HepG2 (cell line): ENCODE measurements around the gene USP19. TPM values are rescaled to one million over a fixed set of nuclear protein-coding genes. Genes with fewer than 3 reads are reported as not detected.

Experiments
- FOXO4 ChIP-seq: sonication (generic); formaldehyde crosslinking; conservative IDR thresholded peaks from 2 replicates; pipeline ENCODE4 v1.8.1; 2023; ENCODE audit warnings: missing genetic modification reagents
- HNRNPH1 ChIP-seq: fragments of 200-400 bp; formaldehyde crosslinking; optimal IDR thresholded peaks from 2 replicates; pipeline ENCODE3; 2017; ENCODE audit warnings: mild to moderate bottlenecking, low read depth, low read length
- HOXA5 ChIP-seq: sonication (generic); formaldehyde crosslinking; IDR thresholded peaks from 2 replicates; pipeline ENCODE4 v1.4.0; 2020; ENCODE audit warnings: missing genetic modification reagents
- HOXD1 ChIP-seq: sonication (generic); formaldehyde crosslinking; IDR thresholded peaks from 2 replicates; pipeline ENCODE4 v1.5.0; 2020; ENCODE audit warnings: missing genetic modification reagents
- MAF1 ChIP-seq: sonication (generic); formaldehyde crosslinking; IDR thresholded peaks from 2 replicates; pipeline ENCODE4 v1.5.0; 2020; ENCODE audit warnings: missing genetic modification reagents, borderline replicate concordance
- RAD21 ChIP-seq: fragments of 450-650 bp; formaldehyde crosslinking; IDR thresholded peaks from 2 replicates; pipeline ENCODE4 v1.5.0; 2020; ENCODE audit warnings: mild to moderate bottlenecking
- SMAD9 ChIP-seq: sonication (generic); formaldehyde crosslinking; IDR thresholded peaks from 2 replicates; pipeline ENCODE4 v1.5.1; 2020; ENCODE audit warnings: mild to moderate bottlenecking, missing genetic modification reagents
- ZBTB2 ChIP-seq: sonication (generic); formaldehyde crosslinking; IDR thresholded peaks from 2 replicates; pipeline ENCODE4 v1.8.0; 2022; ENCODE audit warnings: low read depth, missing genetic modification reagents
- ZNF136 ChIP-seq: sonication (generic); formaldehyde crosslinking; IDR thresholded peaks from 2 replicates; pipeline ENCODE4 v1.8.1; 2022; ENCODE audit warnings: low read depth, mild to moderate bottlenecking, moderate library complexity, missing genetic modification reagents
- ZNF256 ChIP-seq: sonication (generic); formaldehyde crosslinking; conservative IDR thresholded peaks from 2 replicates; pipeline ENCODE4 v1.4.0; 2020; ENCODE audit warnings: missing genetic modification reagents
- ZNF510 ChIP-seq: sonication (generic); formaldehyde crosslinking; IDR thresholded peaks from 2 replicates; pipeline ENCODE4 v1.4.0; 2020; ENCODE audit warnings: low read depth, mild to moderate bottlenecking, missing genetic modification reagents
- ZNF773 ChIP-seq: sonication (generic); formaldehyde crosslinking; IDR thresholded peaks from 2 replicates; pipeline ENCODE4 v1.4.0; 2020; ENCODE audit warnings: missing genetic modification reagents, borderline replicate concordance
- polyA plus RNA-seq, 8 experiments: library from polyadenylated mRNA; depleted of rRNA in 3 of 8; stranded (reverse) in 7 of 8; unstranded in 1 of 8; fragments of >200 nt; fragmentation: Illumina TruSeq in 4 of 8; extraction: Trizol in 4 of 8; gene quantifications; 2 replicates each; pipeline versions ENCODE4 v1.2.1 to v1.2.3, GENCODE V29; 2011 to 2016; ENCODE audit warnings: low read depth in 4 of 8, missing spikeins in 1 of 8, mixed read lengths in 1 of 8; ENCODE audit not compliant: insufficient read depth in 1 of 8
- total RNA-seq, 5 experiments: library from RNA; depleted of rRNA; stranded (reverse); fragments of >200 nt; fragmentation: Illumina TruSeq; extraction: Trizol; gene quantifications; 2 replicates each; pipeline ENCODE4 v1.2.3, GENCODE V29; 2016; ENCODE audit warnings: low read depth in 1 of 5
- TF ChIP-seq, protein P1 (sequence below): sonication (generic); formaldehyde crosslinking; IDR thresholded peaks from 2 replicates; pipeline ENCODE4 v1.4.0; 2020; ENCODE audit warnings: missing genetic modification reagents

Gene USP19
- total and polyA plus RNA-seq, 2 of the 13 experiments (the other 11 are each of a cell fraction or from before 2014, with no cell fraction given) = 28.3 to 31.7 TPM

DNA sequence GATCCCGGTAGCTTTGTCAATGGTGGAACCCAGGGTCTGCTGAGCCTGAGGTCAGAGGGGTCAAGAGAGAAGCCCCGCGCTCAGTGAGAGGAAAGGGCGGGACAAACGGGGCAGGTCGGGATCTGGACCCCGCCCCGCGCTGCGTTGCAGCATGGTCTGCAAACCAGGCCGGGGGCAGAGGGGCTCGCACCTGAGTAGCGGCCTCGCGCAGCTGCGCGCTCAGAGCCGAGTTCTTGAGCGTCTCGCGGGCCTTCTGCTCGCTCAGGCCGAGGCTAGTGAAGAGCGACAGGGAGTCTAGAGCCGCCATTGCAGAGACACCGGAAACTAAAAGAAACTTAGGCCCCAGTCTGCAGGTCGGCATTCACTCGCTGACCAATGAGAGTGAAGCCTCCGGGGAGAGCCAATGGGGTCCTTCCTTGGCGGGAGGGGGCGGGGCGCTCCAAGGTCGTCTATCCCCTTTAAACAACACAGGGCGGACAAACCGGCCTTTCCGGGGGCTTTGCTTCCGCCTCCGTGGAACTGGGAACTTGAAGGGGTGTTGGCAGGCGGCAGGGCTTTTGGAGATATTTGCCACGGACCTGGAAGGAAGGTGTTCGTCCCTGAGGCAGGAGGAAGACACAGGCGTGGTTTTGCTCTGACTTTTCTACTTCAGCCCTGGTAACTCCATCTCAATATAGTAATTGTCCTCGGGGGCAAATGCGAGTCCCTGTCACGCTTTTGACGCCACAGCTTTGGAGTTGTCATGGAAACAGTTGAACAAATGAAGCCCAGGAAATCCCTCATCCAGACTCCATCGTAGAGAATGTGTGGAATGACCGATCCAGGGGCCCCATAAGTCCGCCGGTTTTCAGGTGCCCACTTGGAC lies 16.0 kb downstream of the USP19 start, which contains the start of gene QARS1 (continued):
- TF ChIP-seq ZBTB2 (CRISPR knock-in tag) (no peak), ZNF256 (CRISPR knock-in tag) (no peak), ZNF136 (CRISPR knock-in tag) (0 out of 2 replicates have a peak, but pooled peaks have one; percentile 86), HNRNPH1 (no peak), MAF1 (CRISPR knock-in tag) (no peak), RAD21 (CRISPR knock-in tag) (no peak; the same call in 1 of the 2 replicates), FOXO4 (peak; percentile 97; the same call in 1 of the 2 replicates), ZNF773 (CRISPR knock-in tag) (no peak), HOXA5 (CRISPR knock-in tag) (0 out of 2 replicates have a peak, but pooled peaks have one; percentile 26), HOXD1 (CRISPR knock-in tag) (no peak), ZNF510 (CRISPR knock-in tag) (0 out of 2 replicates have a peak, but pooled peaks have one; percentile 75), SMAD9 (CRISPR knock-in tag) (no peak)
- TF ChIP-seq, protein P1, sequence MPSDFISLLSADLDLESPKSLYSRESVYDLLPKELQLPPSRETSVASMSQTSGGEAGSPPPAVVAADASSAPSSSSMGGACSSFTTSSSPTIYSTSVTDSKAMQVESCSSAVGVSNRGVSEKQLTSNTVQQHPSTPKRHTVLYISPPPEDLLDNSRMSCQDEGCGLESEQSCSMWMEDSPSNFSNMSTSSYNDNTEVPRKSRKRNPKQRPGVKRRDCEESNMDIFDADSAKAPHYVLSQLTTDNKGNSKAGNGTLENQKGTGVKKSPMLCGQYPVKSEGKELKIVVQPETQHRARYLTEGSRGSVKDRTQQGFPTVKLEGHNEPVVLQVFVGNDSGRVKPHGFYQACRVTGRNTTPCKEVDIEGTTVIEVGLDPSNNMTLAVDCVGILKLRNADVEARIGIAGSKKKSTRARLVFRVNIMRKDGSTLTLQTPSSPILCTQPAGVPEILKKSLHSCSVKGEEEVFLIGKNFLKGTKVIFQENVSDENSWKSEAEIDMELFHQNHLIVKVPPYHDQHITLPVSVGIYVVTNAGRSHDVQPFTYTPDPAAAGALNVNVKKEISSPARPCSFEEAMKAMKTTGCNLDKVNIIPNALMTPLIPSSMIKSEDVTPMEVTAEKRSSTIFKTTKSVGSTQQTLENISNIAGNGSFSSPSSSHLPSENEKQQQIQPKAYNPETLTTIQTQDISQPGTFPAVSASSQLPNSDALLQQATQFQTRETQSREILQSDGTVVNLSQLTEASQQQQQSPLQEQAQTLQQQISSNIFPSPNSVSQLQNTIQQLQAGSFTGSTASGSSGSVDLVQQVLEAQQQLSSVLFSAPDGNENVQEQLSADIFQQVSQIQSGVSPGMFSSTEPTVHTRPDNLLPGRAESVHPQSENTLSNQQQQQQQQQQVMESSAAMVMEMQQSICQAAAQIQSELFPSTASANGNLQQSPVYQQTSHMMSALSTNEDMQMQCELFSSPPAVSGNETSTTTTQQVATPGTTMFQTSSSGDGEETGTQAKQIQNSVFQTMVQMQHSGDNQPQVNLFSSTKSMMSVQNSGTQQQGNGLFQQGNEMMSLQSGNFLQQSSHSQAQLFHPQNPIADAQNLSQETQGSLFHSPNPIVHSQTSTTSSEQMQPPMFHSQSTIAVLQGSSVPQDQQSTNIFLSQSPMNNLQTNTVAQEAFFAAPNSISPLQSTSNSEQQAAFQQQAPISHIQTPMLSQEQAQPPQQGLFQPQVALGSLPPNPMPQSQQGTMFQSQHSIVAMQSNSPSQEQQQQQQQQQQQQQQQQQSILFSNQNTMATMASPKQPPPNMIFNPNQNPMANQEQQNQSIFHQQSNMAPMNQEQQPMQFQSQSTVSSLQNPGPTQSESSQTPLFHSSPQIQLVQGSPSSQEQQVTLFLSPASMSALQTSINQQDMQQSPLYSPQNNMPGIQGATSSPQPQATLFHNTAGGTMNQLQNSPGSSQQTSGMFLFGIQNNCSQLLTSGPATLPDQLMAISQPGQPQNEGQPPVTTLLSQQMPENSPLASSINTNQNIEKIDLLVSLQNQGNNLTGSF = no peak; the same call in 1 of the 2 replicates
